ENCODE measurements around the gene SP3. TPM values are rescaled to one million over a fixed set of nuclear protein-coding genes. Genes with fewer than 3 reads are reported as not detected.

SP3 gene
- total RNA-seq, 1 donor, result 113 TPM

DNA sequence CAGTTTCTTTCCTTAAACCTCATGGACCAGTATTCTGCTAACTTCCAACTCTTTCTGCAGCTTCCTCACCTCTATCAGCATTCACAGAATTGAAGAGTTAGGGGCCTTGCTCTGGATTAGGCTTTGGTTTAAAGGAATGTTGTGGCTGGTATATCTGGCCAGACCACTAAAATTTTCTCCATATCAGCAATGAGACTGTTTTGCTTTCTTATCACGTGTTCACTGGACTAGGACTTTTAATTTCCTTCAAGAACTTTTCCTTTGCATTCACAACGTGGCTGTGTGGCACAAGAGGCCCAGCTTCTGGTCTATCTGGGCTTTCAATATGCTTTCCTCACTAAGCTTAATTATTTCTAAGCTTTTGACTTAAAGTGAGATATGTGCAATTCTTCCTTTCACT lies 33.4 kb downstream of the SP3 start:
- Histone ChIP-seq H3K9me3 (ENCODE audit: low read depth, low read length) (no peaks in the 10 kb centered on the region), H3K4me3 (ENCODE audit: insufficient read depth, low read length) (no peak overlapping the region), H4K20me1 (ENCODE audit: insufficient read depth, low read length) (peaks cover 30% of the 10 kb centered on the region), H3K4me1 (ENCODE audit: insufficient read depth, low read length) (no peaks in the 10 kb centered on the region), H3K27ac (ENCODE audit: low read depth, low read length) (no peak overlapping the region), H3K36me3 (ENCODE audit: insufficient read depth, low read length) (peaks cover 7% of the 10 kb centered on the region), H3K4me2 (ENCODE audit: insufficient read depth, low read length) (no peak overlapping the region), H2AFZ (ENCODE audit: low read length) (no peak overlapping the region), H3K27me3 (ENCODE audit: insufficient read depth, low read length) (no peaks in the 10 kb centered on the region), H3K79me2 (ENCODE audit: insufficient read depth, low read length) (peaks cover 99% of the 10 kb centered on the region)
- TF ChIP-seq, protein P1, sequence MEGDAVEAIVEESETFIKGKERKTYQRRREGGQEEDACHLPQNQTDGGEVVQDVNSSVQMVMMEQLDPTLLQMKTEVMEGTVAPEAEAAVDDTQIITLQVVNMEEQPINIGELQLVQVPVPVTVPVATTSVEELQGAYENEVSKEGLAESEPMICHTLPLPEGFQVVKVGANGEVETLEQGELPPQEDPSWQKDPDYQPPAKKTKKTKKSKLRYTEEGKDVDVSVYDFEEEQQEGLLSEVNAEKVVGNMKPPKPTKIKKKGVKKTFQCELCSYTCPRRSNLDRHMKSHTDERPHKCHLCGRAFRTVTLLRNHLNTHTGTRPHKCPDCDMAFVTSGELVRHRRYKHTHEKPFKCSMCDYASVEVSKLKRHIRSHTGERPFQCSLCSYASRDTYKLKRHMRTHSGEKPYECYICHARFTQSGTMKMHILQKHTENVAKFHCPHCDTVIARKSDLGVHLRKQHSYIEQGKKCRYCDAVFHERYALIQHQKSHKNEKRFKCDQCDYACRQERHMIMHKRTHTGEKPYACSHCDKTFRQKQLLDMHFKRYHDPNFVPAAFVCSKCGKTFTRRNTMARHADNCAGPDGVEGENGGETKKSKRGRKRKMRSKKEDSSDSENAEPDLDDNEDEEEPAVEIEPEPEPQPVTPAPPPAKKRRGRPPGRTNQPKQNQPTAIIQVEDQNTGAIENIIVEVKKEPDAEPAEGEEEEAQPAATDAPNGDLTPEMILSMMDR (IDR thresholded peaks at IDR 0.05; ENCODE audit: extremely low read depth, low read depth, low read length), result no peak
- no peak for DNase-seq (ENCODE audit: insufficient read length, low spot score, missing footprints)

DNA sequence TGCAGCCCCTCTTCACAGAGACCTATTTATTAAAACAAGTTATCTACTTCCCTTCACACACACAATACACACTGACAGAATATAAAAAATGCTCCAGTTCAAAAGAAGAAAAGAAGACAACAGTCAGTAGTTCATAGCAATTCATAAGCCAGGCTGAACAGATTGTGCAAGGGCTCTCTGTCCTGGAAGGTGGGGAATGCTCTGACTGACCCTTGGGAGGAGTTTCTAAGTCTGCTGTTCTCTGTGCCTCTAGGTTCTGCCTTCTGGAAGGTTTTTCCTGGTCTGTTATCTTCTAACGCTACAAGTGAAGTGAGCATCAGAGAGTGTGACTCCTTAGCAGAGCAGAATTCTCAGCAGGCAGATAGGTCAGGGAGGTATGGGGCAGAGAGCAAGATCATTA lies 35.7 kb downstream of the SP3 start:
- Histone ChIP-seq H3K27me3 (ENCODE audit: insufficient read depth, low read length) (no peaks in the 10 kb centered on the region), H3K36me3 (ENCODE audit: insufficient read depth, low read length) (peaks cover 7% of the 10 kb centered on the region), H3K79me2 (ENCODE audit: insufficient read depth, low read length) (peaks cover 97% of the 10 kb centered on the region), H3K9me3 (ENCODE audit: low read depth, low read length) (no peaks in the 10 kb centered on the region), H3K4me2 (ENCODE audit: insufficient read depth, low read length) (no peak overlapping the region), H2AFZ (ENCODE audit: low read length) (no peak overlapping the region), H3K4me1 (ENCODE audit: insufficient read depth, low read length) (no peaks in the 10 kb centered on the region), H4K20me1 (ENCODE audit: insufficient read depth, low read length) (peaks cover 23% of the 10 kb centered on the region), H3K27ac (ENCODE audit: low read depth, low read length) (no peak overlapping the region), H3K4me3 (ENCODE audit: insufficient read depth, low read length) (no peak overlapping the region)
- no peak for DNase-seq (ENCODE audit: insufficient read length, low spot score, missing footprints)
- TF ChIP-seq, protein P1 (IDR thresholded peaks at IDR 0.05; ENCODE audit: extremely low read depth, low read depth, low read length), result no peak

DNA sequence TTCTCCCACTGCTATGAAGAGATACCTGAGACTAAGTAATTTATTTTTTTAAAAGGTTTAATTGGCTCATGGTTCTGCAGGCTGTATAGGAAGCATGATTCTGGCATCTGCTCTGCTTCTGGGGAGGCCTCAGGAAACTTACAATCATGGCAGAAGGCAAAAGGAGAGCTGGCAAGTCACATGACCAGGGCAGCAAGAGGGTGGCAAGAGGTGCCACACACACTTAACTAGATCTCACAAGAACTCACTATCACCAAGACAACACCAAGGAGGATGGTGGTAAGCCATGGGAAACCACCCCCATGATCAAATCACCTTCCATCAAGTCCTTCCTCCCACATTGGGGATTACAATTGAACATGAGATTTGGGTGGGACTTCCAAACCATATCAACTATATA lies 38.3 kb downstream of the SP3 start:
- Histone ChIP-seq H3K27ac (ENCODE audit: low read depth, low read length) (no peak overlapping the region), H3K9me3 (ENCODE audit: low read depth, low read length) (no peaks in the 10 kb centered on the region), H2AFZ (ENCODE audit: low read length) (no peak overlapping the region)

DNA sequence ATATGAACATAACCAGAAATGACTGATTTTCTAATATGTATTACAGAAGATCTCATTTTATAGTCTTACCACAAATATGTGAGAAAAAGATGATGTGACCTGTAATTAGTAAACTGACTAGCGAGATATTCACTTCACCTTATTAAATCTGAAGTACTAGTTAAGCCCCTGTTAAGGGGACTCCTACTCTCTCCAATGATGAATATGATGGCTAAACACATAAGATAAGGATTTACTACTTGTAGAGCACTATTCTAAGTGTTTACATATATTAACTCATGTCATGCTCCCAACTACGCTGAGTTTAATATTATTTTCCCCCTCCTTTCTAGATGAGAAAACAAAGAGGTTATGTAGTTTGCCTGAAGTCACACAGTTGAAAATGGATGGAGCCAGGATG lies 40.9 kb downstream of the SP3 start:
- Histone ChIP-seq H3K27ac (ENCODE audit: low read depth, low read length) (no peak overlapping the region), H3K4me3 (ENCODE audit: insufficient read depth, low read length) (no peak overlapping the region), H3K27me3 (ENCODE audit: insufficient read depth, low read length) (no peaks in the 10 kb centered on the region), H3K9me3 (ENCODE audit: low read depth, low read length) (no peaks in the 10 kb centered on the region), H3K4me2 (ENCODE audit: insufficient read depth, low read length) (no peak overlapping the region), H2AFZ (ENCODE audit: low read length) (no peak overlapping the region), H3K4me1 (ENCODE audit: insufficient read depth, low read length) (no peaks in the 10 kb centered on the region), H4K20me1 (ENCODE audit: insufficient read depth, low read length) (peaks cover 32% of the 10 kb centered on the region), H3K36me3 (ENCODE audit: insufficient read depth, low read length) (peaks cover 3% of the 10 kb centered on the region), H3K79me2 (ENCODE audit: insufficient read depth, low read length) (peaks cover 96% of the 10 kb centered on the region)
- no peak for DNase-seq (ENCODE audit: insufficient read length, low spot score, missing footprints)
- TF ChIP-seq, protein P1 (IDR thresholded peaks at IDR 0.05; ENCODE audit: extremely low read depth, low read depth, low read length), result no peak

More for the DNA sequence above, 38.3 kb downstream of the SP3 start:
- TF ChIP-seq, protein P1 (IDR thresholded peaks at IDR 0.05; ENCODE audit: extremely low read depth, low read depth, low read length), result no peak
- H3K36me3 ChIP-seq (ENCODE audit: insufficient read depth, low read length), result peaks cover 7% of the 10 kb centered on the region
- no peaks in the 10 kb centered on the region for H3K27me3 ChIP-seq (ENCODE audit: insufficient read depth, low read length)
- no peak overlapping the region for H3K4me3 ChIP-seq (ENCODE audit: insufficient read depth, low read length)
- peaks cover 28% of the 10 kb centered on the region for H4K20me1 ChIP-seq (ENCODE audit: insufficient read depth, low read length)
- no peaks in the 10 kb centered on the region for H3K4me1 ChIP-seq (ENCODE audit: insufficient read depth, low read length)
- H3K4me2 ChIP-seq (ENCODE audit: insufficient read depth, low read length), result no peak overlapping the region
- H3K79me2 ChIP-seq (ENCODE audit: insufficient read depth, low read length), result peaks cover 97% of the 10 kb centered on the region
- no peak for DNase-seq (ENCODE audit: insufficient read length, low spot score, missing footprints)
